D721Med (cell line): ENCODE data around the gene YY2.
A peak's percentile ranks its signal among the peaks of the same experiment; 100 is the strongest.
"Not testable (repeated sequence)": the region's sequence is repeated elsewhere in the genome, so short reads cannot be mapped to it uniquely, and the experiment has no call there.

ENCODE experiments used
- DNase-seq: peaks from one replicate; pipeline ENCODE4 v3.0.0; 2011; ENCODE audit warnings: low spot score; ENCODE audit not compliant: insufficient read length
- FAIRE-seq: peaks from 2 replicates; lab custom pipeline; 2011; peaks lifted over from hg19 to GRCh38; lab: Jason Lieb, UNC
- TF ChIP-seq, protein P1 (sequence below): IDR thresholded peaks from 2 replicates; pipeline ENCODE4 v1.5.1; 2012; ENCODE audit warnings: mild to moderate bottlenecking, control low read depth; ENCODE audit not compliant: insufficient read depth; ENCODE audit errors: missing control alignments

Gene YY2

DNA sequence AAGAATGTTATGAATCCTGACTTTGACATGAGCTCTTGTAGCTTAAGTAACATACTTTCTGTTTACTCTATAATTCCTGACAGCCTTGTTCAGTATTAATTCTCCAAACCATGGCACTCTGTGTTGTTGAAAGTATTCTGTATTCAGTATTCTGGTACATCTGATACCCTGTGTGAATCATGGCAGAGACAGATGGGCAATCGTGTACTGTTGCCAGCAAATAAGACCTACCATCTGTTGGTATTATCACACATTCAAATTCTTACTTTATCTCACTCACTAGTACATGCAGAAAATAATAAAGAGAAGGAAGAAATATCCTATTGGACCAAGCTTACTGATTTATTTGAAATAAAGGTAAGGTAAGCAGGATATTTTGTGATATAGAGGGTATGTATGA lies 8.4 kb upstream of the YY2 start:
- TF ChIP-seq, protein P1, sequence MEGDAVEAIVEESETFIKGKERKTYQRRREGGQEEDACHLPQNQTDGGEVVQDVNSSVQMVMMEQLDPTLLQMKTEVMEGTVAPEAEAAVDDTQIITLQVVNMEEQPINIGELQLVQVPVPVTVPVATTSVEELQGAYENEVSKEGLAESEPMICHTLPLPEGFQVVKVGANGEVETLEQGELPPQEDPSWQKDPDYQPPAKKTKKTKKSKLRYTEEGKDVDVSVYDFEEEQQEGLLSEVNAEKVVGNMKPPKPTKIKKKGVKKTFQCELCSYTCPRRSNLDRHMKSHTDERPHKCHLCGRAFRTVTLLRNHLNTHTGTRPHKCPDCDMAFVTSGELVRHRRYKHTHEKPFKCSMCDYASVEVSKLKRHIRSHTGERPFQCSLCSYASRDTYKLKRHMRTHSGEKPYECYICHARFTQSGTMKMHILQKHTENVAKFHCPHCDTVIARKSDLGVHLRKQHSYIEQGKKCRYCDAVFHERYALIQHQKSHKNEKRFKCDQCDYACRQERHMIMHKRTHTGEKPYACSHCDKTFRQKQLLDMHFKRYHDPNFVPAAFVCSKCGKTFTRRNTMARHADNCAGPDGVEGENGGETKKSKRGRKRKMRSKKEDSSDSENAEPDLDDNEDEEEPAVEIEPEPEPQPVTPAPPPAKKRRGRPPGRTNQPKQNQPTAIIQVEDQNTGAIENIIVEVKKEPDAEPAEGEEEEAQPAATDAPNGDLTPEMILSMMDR: no peak
- FAIRE-seq: peak; percentile 56
- DNase-seq: no peak

DNA sequence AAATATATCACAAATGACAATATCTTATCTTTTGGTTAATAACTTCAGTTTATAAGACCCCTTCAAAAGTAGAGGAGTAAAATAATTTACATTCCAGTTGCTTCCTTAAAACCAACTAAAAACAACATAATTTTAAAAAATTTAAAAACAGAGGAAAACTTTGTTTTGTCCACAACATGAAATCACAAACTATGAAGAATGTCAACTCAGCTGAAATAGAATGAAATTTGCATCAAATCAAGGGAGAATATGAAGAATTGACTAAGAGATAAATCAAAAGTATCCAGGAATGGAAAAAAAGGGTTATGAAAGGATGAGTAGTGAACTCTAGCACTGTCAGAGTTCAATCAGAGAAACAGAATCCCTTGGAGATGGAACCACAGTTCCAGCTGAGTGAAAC lies 2.2 kb upstream of the YY2 start:
- TF ChIP-seq, protein P1: no peak
- no peak for FAIRE-seq
- no peak for DNase-seq

DNA sequence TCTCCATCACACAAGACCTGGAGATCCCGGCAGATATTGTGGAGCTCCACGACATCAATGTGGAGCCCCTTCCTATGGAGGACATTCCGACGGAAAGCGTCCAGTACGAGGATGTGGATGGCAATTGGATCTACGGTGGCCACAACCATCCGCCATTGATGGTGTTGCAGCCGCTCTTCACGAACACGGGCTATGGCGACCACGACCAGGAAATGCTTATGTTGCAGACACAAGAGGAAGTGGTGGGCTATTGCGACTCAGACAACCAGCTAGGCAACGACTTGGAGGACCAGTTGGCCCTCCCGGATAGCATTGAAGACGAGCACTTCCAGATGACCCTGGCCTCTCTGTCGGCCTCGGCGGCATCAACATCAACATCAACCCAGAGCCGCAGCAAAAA lies 717 bp downstream of the YY2 start:
- no peak for FAIRE-seq
- DNase-seq: no peak
- TF ChIP-seq, protein P1: no peak

DNA sequence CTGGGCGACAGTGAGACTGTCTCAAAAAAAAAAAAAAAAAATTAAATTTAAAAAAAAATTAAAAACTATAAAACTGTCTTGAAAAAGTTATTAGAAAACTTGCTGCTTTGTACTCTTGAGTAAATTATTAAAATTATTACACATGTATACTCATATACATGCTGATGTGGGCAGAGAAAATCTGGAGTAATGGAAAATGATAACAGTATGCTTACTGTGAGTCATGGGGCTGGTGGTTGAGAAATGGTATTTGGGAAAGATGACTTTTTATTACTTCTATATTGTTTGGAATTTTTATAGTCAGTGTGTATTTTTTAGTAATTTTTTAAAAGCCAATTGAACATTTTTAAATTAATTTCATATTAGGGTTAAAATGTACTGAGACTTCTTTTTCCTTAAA lies 7.5 kb downstream of the YY2 start:
- TF ChIP-seq, protein P1: no peak
- DNase-seq: no peak
- FAIRE-seq: no peak

GRCh38 chrX:21865436-21865835 lies 9.6 kb downstream of the YY2 start:
- TF ChIP-seq, protein P1: no peak
- no peak for FAIRE-seq
- DNase-seq: no peak

GRCh38 chrX:21870494-21870893 lies 14.7 kb downstream of the YY2 start:
- no peak for FAIRE-seq
- TF ChIP-seq, protein P1: no peak

DNA sequence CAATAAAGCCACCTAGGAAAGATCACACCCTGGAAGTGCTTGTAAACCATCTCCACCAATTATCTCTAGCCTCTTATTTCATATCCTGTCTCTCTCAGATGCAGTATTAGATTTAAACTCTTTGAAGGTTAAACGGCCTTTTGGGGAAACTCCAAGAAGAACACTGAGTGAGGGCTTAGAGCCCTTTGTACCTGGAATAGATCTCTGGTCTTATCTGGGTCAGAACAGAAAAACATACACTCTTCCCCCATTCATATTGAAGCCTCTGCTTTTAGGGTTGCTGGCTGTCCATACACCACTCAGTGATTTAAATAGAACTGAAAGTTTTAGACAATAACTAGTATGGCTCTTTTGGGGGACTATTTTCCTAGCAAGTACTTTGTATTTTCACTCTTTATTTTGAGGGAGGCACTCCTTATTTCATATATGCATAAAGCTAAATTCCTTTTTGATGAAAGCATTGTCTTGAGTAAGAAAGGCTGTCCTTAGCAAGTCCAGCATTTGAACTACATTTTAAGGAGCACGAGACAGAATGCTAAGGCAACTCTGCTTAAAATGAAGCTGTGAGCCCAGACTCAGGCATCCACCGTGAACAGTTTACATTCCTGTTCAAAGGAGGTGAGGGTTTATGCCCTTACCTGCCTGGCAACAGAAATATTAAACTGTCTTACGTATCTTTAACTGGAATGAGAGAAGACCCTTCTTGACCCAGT lies 17.4 kb downstream of the YY2 start:
- no peak for FAIRE-seq
- TF ChIP-seq, protein P1: no peak
- no peak for DNase-seq

More at GRCh38 chrX:21870494-21870893, 14.7 kb downstream of the YY2 start:
- DNase-seq: no peak

DNA sequence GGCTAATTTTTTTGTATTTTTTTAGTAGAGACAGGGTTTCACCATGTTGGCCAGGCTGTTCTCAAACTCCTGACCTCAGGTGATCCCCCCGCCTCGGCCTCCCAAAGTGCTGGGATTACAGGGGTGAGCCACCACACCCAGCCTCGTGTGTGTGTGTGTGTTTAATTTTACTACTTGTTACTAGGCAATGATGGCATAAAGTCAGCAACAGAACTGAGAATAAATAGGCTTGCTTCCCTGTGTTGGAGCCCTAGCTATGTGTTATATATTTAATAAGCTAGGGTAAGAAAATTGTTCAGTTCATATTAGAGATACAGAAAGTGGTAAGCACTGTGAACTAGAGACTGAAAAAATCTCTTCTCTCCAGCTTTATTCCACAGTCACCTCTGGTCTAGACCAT lies 18.4 kb downstream of the YY2 start:
- not testable (repeated sequence) for DNase-seq, FAIRE-seq
